Transverse colon (tissue), 3 donors: ENCODE measurements around the gene FBL.
"Not testable (repeated sequence)": the region's sequence is repeated elsewhere in the genome, so short reads cannot be mapped to it uniquely, and the experiment has no call there.

Experiments used
- POLR2A ChIP-seq: fragments of 450-650 bp; IDR thresholded peaks from one replicate; pipeline ENCODE4 v1.6.1; 2016; ENCODE audit warnings: antibody characterized with exemption, mild to moderate bottlenecking, moderate library complexity
- TF ChIP-seq, protein P1 (sequence below), 5 experiments: fragments of 200-600 bp in 3 of 5; fragments of 450-650 bp in 2 of 5; sonication (generic) in 3 of 5; IDR thresholded peaks; 1 replicate in 2 of 5; 2 replicates in 3 of 5; pipeline ENCODE4 v1.5.1; 2016 to 2017; ENCODE audit warnings: antibody characterized with exemption in 5 of 5, inconsistent platforms in 3 of 5, mild to moderate bottlenecking in 2 of 5, moderate library complexity in 1 of 5

GRCh38 chr19:39887456-39887951, 41.3 kb upstream of the FBL start:
- TF ChIP-seq, protein P1, sequence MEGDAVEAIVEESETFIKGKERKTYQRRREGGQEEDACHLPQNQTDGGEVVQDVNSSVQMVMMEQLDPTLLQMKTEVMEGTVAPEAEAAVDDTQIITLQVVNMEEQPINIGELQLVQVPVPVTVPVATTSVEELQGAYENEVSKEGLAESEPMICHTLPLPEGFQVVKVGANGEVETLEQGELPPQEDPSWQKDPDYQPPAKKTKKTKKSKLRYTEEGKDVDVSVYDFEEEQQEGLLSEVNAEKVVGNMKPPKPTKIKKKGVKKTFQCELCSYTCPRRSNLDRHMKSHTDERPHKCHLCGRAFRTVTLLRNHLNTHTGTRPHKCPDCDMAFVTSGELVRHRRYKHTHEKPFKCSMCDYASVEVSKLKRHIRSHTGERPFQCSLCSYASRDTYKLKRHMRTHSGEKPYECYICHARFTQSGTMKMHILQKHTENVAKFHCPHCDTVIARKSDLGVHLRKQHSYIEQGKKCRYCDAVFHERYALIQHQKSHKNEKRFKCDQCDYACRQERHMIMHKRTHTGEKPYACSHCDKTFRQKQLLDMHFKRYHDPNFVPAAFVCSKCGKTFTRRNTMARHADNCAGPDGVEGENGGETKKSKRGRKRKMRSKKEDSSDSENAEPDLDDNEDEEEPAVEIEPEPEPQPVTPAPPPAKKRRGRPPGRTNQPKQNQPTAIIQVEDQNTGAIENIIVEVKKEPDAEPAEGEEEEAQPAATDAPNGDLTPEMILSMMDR (IDR thresholded peaks at IDR 0.05) = not testable (repeated sequence)
- not testable (repeated sequence) for TF ChIP-seq POLR2A
